Measurements from ENCODE around the gene TRAPPC1.
A peak's percentile ranks its signal among the peaks of the same experiment; 100 is the strongest.

TRAPPC1 gene

DNA sequence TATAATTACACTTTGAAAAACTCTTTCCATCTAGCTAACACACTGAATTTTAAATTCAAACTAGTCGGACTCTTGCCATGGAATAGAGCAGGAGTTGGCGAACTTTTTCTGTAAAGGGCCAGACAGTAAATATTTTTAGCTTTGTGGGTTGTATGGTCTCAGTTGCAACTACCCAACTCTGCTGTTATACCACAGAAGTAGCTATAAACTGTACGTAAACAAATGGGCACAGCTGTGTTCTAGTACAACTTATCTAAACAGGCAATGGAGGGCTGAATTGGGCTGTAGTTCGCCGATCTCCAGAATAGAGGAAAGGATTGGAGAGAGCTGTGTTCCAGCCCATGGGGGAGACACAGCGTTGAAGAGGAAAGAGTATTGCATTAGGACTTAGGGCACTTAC is 9.0 kb upstream of the TRAPPC1 start:
- no peak for DNase-seq (ENCODE audit: low read depth in 2 of 2)

- no peak for DNase-seq (ENCODE audit: low read depth in 2 of 2)
Measured at GRCh38 chr17:7940034-7940433, 8.3 kb upstream of the TRAPPC1 start.

DNA sequence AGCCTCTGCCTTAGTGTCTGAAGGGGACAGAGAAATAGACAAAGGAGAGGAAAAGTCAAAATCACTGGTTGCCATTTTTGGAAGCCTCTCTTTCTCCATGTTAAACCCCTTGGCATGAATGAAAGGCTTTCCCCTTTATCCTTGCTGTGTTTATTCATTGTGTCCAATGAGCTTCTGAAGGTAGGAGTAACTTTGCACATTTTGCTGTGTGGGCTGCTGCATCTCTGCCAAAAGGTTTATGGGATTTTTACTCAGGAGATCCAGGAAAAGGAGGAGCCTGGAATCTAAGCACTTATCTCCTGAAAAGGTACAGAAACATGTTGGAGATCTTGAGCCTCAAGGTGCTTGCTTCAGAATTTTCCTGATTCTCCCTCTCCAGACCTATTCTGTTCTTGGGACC is 4.1 kb upstream of the TRAPPC1 start:
- no peak for DNase-seq (ENCODE audit: low read depth in 2 of 2)

- DNase-seq (ENCODE audit: low read depth in 2 of 2) = peak in 1 of 2 donors; percentile 30
Measured at GRCh38 chr17:7932949-7933348, 1.2 kb upstream of the TRAPPC1 start.

GRCh38 chr17:7932483-7932891 is 741 bp upstream of the TRAPPC1 start:
- DNase-seq (ENCODE audit: low read depth in 2 of 2) = no peak

DNA sequence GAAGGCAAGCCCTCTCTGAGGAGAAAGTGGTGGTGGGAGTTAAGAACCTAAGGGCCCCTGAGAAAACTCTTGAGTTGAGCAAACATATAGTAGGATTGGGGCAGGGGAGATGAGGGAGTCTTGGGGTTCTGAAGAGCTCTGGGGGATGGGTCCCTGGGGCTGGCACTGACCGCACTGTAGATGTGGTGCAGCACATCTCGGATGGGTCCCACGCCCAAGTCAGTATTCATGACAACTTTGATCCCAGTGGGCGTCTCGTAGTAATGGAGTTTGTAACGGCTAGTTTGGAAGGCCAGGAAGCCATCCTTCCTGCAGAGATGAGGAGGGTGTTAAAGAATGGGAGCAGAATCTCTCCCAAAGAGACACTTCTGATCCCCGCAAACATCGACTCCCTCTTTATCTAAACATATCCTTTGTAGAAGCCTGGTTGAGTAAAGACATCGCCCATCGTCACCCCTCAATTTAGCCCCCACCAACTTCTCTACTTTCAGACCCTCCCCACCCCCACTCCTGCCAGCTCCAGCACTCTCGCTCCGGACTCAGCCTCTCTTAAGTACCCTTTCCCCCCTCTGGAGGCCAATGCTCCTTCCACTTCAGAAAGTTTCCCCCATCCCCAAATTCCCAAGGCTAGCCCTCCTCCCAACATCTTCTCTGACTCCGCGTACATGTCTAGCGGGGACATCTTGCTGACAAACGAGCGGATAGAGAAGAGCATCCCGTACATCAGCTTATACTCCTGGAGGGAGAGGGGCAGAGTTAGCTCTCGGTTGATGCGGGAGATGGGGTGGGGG is 710 bp downstream of the TRAPPC1 start:
- DNase-seq (ENCODE audit: low read depth in 2 of 2) = no peak

- peak in 1 of 2 donors; percentile 12 for DNase-seq (ENCODE audit: low read depth in 2 of 2)
Measured at GRCh38 chr17:7929158-7930023, 2.4 kb downstream of the TRAPPC1 start, which contains the start of gene KCNAB3. Gene KCNAB3 (minus strand): TSS chr17:7929856. CDS start chr17:7929435, 421 bp downstream.

- DNase-seq (ENCODE audit: low read depth in 2 of 2) = no peak
Measured at GRCh38 chr17:7927596-7927995, 4.2 kb downstream of the TRAPPC1 start.

GRCh38 chr17:7922845-7923628 is 8.7 kb downstream of the TRAPPC1 start:
- peak; percentile 62 to 66 for DNase-seq (ENCODE audit: low read depth in 2 of 2)

DNA sequence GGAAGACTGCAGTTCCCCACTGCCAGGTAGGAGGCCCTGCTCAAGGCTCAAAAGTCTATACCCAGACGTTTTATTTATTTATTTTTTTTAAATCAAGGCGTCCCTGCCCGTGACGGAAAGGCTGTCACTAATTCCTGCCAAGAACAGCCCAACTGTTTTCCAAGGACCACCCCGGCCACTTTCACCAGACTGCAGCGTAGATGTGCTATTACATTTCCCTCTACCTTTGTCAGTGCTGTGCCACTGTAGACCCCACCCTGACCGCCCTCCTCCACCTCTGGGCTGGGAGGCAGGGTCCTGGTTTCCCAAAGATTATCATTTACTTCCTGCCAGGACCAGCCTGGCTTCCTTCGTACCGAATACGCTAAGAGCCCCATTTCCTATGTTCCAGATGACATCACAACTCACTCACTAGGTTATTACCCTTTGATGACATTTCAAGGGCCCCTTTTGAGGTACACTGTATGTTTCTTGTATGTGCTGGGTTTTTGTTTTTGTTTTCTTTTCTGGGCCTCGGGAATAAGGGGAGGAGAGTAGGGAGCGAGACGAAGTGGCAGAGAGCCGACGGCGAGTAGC is 9.4 kb downstream of the TRAPPC1 start:
- no peak for DNase-seq (ENCODE audit: low read depth in 2 of 2)

DNA sequence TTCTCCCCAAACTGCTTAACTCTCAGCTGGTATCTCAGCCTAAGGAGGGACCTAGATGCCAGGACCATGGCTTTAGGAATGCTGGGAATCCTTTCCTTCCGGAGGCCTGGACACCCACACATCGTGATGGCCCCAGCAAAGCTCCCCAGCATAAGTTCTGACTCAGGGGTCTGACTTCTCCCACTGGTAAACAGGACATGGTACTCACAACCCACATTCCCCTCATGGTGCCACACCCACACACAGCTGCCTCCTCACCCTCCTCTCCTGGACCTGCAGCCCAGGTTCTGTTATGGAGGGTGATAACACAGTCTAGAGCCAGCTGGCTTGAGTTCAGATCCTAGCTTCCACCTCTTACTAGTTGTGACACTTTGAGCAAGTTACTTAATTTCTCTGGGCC is 14.9 kb downstream of the TRAPPC1 start:
- no peak for DNase-seq (ENCODE audit: low read depth in 2 of 2)

DNA sequence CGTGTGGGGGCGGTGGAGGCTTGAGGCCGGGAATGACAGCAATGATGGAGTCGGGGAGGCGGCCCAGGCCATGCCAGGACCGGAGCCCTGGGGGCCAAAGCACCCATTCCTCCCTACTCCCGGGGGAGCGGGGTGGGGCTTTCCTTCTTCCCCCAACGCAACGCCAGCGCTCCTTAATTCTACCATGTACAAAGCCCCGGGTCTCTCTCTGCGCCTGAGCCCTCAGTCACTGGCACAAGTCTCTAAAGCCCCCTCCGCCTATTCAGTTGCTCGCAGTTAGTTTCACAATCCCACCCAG is 15.4 kb downstream of the TRAPPC1 start:
- no peak for DNase-seq (ENCODE audit: low read depth in 2 of 2)

DNA sequence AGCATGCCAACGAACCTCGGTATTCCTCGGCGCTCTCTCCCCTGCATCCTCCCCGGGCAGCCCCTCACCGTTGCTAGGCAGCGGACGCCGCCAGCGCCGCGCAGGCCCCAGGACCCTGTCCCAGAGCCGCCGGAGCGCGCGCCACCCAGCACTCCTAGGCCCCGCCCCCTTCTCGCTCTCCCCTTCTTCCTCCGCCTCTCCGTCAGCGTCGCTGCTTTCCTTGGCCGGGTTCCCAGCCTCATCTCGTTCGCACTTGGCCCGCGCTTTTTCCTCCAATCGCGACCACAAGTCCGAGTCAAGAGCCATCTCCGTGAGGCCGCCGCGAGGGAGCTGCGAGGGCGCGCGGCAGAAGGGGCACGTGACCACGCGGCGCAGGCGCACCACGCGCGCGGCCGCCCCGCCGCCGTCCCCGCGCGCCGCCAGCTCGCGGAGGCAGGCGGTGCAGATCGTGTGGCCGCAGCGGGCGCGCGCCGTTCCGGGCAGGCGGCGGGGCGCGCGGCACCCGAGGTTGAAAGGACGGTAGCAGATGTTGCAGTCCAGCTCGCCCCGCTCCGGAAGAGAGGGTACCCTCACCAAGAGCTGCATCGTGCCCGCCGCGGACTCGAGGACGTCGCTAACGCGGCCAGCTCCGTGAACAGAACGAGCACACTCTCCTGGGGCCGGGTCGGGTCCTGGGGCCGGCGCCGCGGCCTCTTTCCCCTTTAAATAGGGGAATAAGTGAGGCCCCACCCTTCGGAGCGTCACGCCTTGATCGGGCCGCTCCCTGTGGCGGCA is 15.9 kb downstream of the TRAPPC1 start, which contains the start of gene RNF227:
RNF227 (minus strand) TSS at position 679 of the 774 bp plus-strand sequence; CDS start at position 585, 94 bp downstream.
- DNase-seq (ENCODE audit: low read depth in 2 of 2) = peak; percentile 83

DNA sequence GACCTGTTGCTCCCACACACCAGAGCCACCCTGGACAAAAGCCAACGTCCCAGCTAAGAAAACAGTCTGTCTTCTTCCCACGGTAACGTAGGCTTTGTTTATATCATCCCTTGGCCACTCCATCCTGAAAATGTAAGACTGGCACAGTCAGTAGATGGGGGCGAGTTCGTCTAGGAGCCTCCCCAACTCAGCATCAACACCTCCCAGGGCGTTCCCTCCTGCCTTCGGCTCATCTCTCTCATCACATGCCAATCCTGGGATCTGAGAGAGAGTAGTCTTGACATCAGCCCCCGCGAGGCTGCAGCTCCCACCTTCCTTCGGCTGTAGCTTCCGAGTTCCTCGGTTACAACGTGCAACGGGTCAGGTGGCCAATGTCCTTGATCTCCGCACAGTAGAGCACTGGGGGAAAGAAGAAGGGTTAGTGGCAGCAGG is 16.6 kb downstream of the TRAPPC1 start:
- no peak for DNase-seq (ENCODE audit: low read depth in 2 of 2)

- DNase-seq (ENCODE audit: low read depth in 2 of 2) = no peak
Measured at GRCh38 chr17:7912927-7913524, 18.7 kb downstream of the TRAPPC1 start.

DNA sequence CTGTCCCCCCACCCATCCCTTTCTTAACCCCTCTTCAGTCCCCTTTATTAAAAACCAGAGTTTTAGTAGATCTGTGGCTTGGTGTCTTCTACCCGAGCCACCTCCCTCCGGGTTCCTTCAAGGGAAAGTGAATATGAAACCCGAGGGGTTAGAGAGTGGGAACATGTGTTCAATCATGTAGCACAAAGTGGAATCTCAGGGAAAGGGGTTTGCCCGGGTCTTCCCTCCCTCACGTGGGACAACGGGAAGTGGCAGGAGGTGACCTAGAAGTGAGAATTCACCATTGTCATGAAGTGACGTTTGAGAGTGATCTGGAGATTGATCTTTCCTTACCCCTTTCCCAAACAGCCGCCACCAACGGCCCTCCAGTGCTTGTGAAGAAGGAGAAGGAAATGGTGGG is 20.6 kb downstream of the TRAPPC1 start:
- DNase-seq (ENCODE audit: low read depth in 2 of 2) = no peak

GRCh38 chr17:7910711-7911110 is 21.0 kb downstream of the TRAPPC1 start:
- DNase-seq (ENCODE audit: low read depth in 2 of 2) = no peak

DNA sequence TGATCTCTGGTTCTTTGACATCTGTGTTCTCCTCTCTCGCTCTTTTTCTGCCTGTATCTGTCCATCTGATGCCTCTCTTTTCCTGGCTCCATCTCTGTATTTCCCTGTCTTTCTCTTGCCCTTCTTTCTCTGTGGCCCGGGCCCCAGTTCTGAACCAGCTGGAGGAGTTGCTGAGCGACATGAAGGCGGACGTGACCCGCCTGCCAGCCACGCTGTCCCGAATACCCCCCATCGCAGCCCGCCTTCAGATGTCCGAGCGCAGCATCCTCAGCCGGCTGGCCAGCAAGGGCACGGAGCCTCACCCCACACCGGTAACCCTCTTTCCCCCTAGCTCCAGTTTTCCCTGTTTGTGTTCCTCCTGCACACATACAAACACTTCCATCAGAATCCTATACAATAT is 21.5 kb downstream of the TRAPPC1 start:
- DNase-seq (ENCODE audit: low read depth in 2 of 2) = no peak

DNA sequence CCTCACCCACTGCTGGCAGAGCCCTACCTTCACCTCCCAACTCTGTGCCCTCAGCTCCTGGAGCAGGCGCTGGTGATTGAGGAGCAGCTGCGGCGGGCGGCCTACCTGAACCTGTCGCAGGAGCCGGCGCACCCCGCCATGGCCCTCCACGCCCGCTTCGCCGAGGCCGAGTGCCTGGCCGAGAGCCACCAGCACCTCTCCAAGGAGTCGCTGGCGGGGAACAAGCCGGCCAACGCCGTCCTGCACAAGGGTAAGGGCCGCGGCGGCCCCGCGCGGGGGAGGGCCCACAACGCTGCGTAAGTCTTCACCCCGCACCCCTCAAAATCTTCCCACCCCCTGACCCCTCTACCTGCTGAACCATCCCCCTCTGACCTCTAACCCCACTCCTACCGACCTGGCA is 22.7 kb downstream of the TRAPPC1 start:
- no peak for DNase-seq (ENCODE audit: low read depth in 2 of 2)
